Loucy (cell line): ENCODE data around the gene GPX6.

Source experiments
- H2AFZ ChIP-seq: fragments of 200-600 bp; sonication (generic); 2 replicates; pipeline ENCODE4 v1.6.0; 2016; ENCODE audit warnings: antibody characterized with exemption, mild to moderate bottlenecking, low read length, moderate library complexity
- H3F3A ChIP-seq: fragments of 200-600 bp; 2 replicates; pipeline ENCODE4 v1.6.0; 2016; ENCODE audit warnings: antibody characterized with exemption, low read depth, mild to moderate bottlenecking
- H3K27me3 ChIP-seq: fragments of 200-600 bp; sonication (generic); 2 replicates; pipeline ENCODE4 v1.6.1; 2014; ENCODE audit warnings: low read length, mild to moderate bottlenecking; ENCODE audit not compliant: insufficient read depth, poor library complexity, severe bottlenecking
- H3K36me3 ChIP-seq: fragments of 200-600 bp; sonication (generic); 2 replicates; pipeline ENCODE4 v1.6.1; 2016; ENCODE audit warnings: low read length; ENCODE audit not compliant: insufficient read depth
- H3K4me1 ChIP-seq: fragments of 200-600 bp; sonication (generic); 2 replicates; pipeline ENCODE4 v1.5.1; 2014; ENCODE audit warnings: low read length, mild to moderate bottlenecking; ENCODE audit not compliant: insufficient read depth, poor library complexity, severe bottlenecking
- H3K4me2 ChIP-seq: fragments of 200-600 bp; sonication (generic); 2 replicates; pipeline ENCODE4 v1.6.0; 2014; ENCODE audit warnings: antibody characterized with exemption, low read length, low read depth, mild to moderate bottlenecking; ENCODE audit not compliant: poor library complexity, severe bottlenecking
- H3K4me3 ChIP-seq: fragments of 200-600 bp; sonication (generic); 2 replicates; pipeline ENCODE4 v1.5.1; 2014; ENCODE audit warnings: low read length, mild to moderate bottlenecking, mixed read lengths; ENCODE audit not compliant: poor library complexity, severe bottlenecking
- H3K79me2 ChIP-seq: fragments of 200-600 bp; sonication (generic); 2 replicates; pipeline ENCODE4 v1.6.1; 2014; ENCODE audit warnings: low read length; ENCODE audit not compliant: insufficient read depth
- H3K9ac ChIP-seq: fragments of 200-600 bp; sonication (generic); 2 replicates; pipeline ENCODE4 v1.6.0; 2014; ENCODE audit warnings: mild to moderate bottlenecking, low read depth, low read length, moderate library complexity; ENCODE audit not compliant: poor library complexity, severe bottlenecking
- H3K9me2 ChIP-seq: fragments of 200-600 bp; sonication (generic); replicated peaks from 2 replicates; pipeline ENCODE4 v1.6.1; 2016; ENCODE audit warnings: low read depth, low read length, mixed read lengths
- H3K9me3 ChIP-seq: fragments of 200-600 bp; sonication (generic); 2 replicates; pipeline ENCODE4 v1.6.1; 2014; ENCODE audit warnings: mild to moderate bottlenecking, antibody characterized with exemption, low read length, low read depth; ENCODE audit not compliant: insufficient read depth
- H4K20me1 ChIP-seq: fragments of 200-600 bp; sonication (generic); 2 replicates; pipeline ENCODE4 v1.6.0; 2014; ENCODE audit warnings: antibody characterized with exemption, low read length, mild to moderate bottlenecking; ENCODE audit not compliant: insufficient read depth, poor library complexity, severe bottlenecking
- CTCF ChIP-seq: fragments of 200-600 bp; sonication (generic); conservative IDR thresholded peaks from 2 replicates; pipeline ENCODE4 v1.5.1; 2014; ENCODE audit warnings: mild to moderate bottlenecking, antibody characterized with exemption, low read length
- EZH2phosphoT487 ChIP-seq: fragments of 200-600 bp; IDR thresholded peaks from 2 replicates; pipeline ENCODE4 v1.6.1; 2018; ENCODE audit warnings: antibody characterized with exemption, mild to moderate bottlenecking, moderate library complexity, borderline replicate concordance

The GPX6 gene

GRCh38 chr6:28543651-28544610 lies 28.3 kb upstream of the GPX6 start:
- Histone ChIP-seq H3K4me3 (no peak overlapping the region), H3K4me2 (no peak overlapping the region), H4K20me1 (no peaks in the 10 kb centered on the region), H3K9me2 (no peaks in the 10 kb centered on the region), H3K27me3 (no peaks in the 10 kb centered on the region), H3K4me1 (no peaks in the 10 kb centered on the region), H3K9ac (no peak overlapping the region), H3K36me3 (no peaks in the 10 kb centered on the region), H3K9me3 (no peaks in the 10 kb centered on the region; the same call in 1 of the 2 replicates), H3F3A (no peaks in the 10 kb centered on the region), H2AFZ (no peak overlapping the region), H3K79me2 (no peaks in the 10 kb centered on the region)
- TF ChIP-seq EZH2phosphoT487 (no peak), CTCF (no peak)

GRCh38 chr6:28542440-28543296 lies 27.1 kb upstream of the GPX6 start:
- Histone ChIP-seq H3K27me3 (no peaks in the 10 kb centered on the region), H4K20me1 (no peaks in the 10 kb centered on the region), H3K36me3 (no peaks in the 10 kb centered on the region), H3K9me3 (no peaks in the 10 kb centered on the region; the same call in 1 of the 2 replicates), H3F3A (no peaks in the 10 kb centered on the region), H3K79me2 (no peaks in the 10 kb centered on the region), H3K9me2 (no peaks in the 10 kb centered on the region), H3K4me3 (no peak overlapping the region), H3K4me1 (no peaks in the 10 kb centered on the region), H2AFZ (no peak overlapping the region), H3K4me2 (no peak overlapping the region), H3K9ac (no peak overlapping the region)
- TF ChIP-seq EZH2phosphoT487, result no peak
- 0 out of 2 replicates have a peak, but pooled peaks have one; percentile 17 for TF ChIP-seq CTCF

GRCh38 chr6:28541996-28542395 lies 26.4 kb upstream of the GPX6 start:
- Histone ChIP-seq H2AFZ (no peak overlapping the region), H3K9me3 (no peaks in the 10 kb centered on the region; the same call in 1 of the 2 replicates), H3K27me3 (no peaks in the 10 kb centered on the region), H3K4me3 (no peak overlapping the region), H3F3A (no peaks in the 10 kb centered on the region), H3K79me2 (no peaks in the 10 kb centered on the region), H4K20me1 (no peaks in the 10 kb centered on the region), H3K36me3 (no peaks in the 10 kb centered on the region), H3K9me2 (no peaks in the 10 kb centered on the region), H3K9ac (no peak overlapping the region), H3K4me1 (no peaks in the 10 kb centered on the region), H3K4me2 (no peak overlapping the region)
- TF ChIP-seq CTCF (no peak), EZH2phosphoT487 (no peak)
